ENCODE results near the gene QKI. TPM values are rescaled to one million over a fixed set of nuclear protein-coding genes. Genes with fewer than 3 reads are reported as not detected.
"Not testable (repeated sequence)": the region's sequence is repeated elsewhere in the genome, so short reads cannot be mapped to it uniquely, and the experiment has no call there.

Gene QKI
- total and polyA plus RNA-seq, 10 of the 15 experiments (the other 5 are each of a cell fraction or from before 2014, with no cell fraction given): 4.7 to 72.5 (median 38.9) TPM

DNA sequence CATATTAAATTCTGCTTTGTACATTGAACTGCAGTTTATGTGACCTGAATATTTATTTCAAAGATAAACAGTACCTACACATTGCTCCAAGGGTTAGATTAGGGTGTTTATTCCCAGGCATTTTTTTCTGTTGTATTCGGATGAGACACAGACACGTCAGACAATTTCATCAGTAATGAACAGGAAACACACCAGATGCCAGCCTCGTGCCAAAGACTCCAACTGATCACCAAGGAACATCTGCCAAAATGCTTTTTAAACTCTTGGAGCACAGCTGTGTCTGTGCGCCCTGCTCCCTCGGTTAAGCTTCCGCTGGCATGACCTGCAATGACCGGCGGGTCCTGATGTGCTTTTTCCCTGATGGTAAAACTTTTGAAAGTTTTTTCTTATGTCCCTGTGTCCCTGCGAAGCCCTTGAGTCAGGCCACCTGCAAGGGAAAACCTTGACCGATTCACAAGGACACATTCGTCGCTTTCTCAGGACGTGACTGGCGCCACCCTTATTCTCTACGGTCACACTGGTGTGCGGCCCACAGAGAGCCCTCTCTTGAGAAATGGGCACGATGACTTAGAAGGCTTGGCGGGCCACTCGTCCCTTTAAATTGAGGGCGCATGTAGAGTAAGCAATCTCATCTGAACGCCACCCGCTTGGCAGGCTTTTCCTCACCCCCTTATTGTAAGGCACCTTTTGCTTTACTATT lies 173.9 kb downstream of the QKI start (continued):
- TF ChIP-seq, protein P1, sequence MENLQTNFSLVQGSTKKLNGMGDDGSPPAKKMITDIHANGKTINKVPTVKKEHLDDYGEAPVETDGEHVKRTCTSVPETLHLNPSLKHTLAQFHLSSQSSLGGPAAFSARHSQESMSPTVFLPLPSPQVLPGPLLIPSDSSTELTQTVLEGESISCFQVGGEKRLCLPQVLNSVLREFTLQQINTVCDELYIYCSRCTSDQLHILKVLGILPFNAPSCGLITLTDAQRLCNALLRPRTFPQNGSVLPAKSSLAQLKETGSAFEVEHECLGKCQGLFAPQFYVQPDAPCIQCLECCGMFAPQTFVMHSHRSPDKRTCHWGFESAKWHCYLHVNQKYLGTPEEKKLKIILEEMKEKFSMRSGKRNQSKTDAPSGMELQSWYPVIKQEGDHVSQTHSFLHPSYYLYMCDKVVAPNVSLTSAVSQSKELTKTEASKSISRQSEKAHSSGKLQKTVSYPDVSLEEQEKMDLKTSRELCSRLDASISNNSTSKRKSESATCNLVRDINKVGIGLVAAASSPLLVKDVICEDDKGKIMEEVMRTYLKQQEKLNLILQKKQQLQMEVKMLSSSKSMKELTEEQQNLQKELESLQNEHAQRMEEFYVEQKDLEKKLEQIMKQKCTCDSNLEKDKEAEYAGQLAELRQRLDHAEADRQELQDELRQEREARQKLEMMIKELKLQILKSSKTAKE (IDR thresholded peaks at IDR 0.05; ENCODE audit: low read depth, poor library complexity, severe bottlenecking): no peak
- no peak for TF ChIP-seq HDAC6 (IDR thresholded peaks at IDR 0.05; ENCODE audit: unreplicated experiment)

DNA sequence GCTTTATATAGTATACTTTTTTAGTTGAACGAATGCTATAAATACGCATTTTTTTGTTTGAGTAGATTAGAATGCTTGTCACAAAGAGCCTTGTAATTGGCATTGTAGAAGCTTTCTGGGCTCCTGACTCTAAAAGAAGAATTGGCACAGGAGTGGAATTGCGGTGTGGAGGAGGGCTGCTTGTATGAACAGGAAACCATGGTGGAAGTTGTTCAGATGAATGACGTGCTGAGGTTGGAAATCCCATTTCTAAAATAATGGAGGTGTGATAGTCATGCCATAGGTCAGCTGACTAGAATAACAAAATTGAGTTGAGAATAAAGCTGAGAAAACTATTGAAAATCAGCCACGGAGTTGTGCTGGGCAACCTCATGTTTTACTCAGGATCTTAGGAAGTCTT lies 174.9 kb downstream of the QKI start:
- Histone ChIP-seq H4K20me1 (ENCODE audit: control insufficient read depth, insufficient read depth) (no peaks in the 10 kb centered on the region), H3K27ac (ENCODE audit: control insufficient read depth, insufficient read depth) (no peak overlapping the region), H3K4me2 (ENCODE audit: control insufficient read depth, insufficient read depth) (no peak overlapping the region), H3K79me2 (ENCODE audit: control insufficient read depth, insufficient read depth, low read length) (no peaks in the 10 kb centered on the region), H3K9ac (ENCODE audit: control insufficient read depth, insufficient read depth, low read length) (no peak overlapping the region), H3K36me3 (ENCODE audit: control insufficient read depth in 2 of 2, insufficient read depth in 2 of 2, low read length in 1 of 2) (no peaks in the 10 kb centered on the region), H3K4me3 (no peak overlapping the region), H3K27me3 (replicated peaks in 1 of 2; ENCODE audit: control insufficient read depth in 2 of 2, insufficient read depth in 2 of 2, low read length in 1 of 2) (no peaks in the 10 kb centered on the region), H3K9me3 (replicated peaks; ENCODE audit: control insufficient read depth, insufficient read depth, low read length) (peaks cover 7% of the 10 kb centered on the region), H3K4me1 (ENCODE audit: control insufficient read depth, insufficient read depth, low read length) (no peaks in the 10 kb centered on the region), H2AFZ (ENCODE audit: control insufficient read depth, low read depth, low read length) (no peak overlapping the region)
- SMC1A ChIA-PET (ENCODE audit: uncharacterized antibody, unreplicated experiment): no interaction called here
- TF ChIP-seq RELA (IDR thresholded peaks at IDR 0.05; ENCODE audit: borderline replicate concordance, partially characterized antibody) (no peak), TCF7 (IDR thresholded peaks at IDR 0.05; ENCODE audit: borderline replicate concordance) (no peak), NR2C2 (IDR thresholded peaks at IDR 0.05; ENCODE audit: borderline replicate concordance, control insufficient read depth, insufficient read length, low read depth) (no peak), NRF1 (conservative IDR thresholded peaks at IDR 0.05; ENCODE audit: low read depth, low read length) (no peak), STAT3 (IDR thresholded peaks at IDR 0.05; ENCODE audit: low read depth, low read length) (no peak), ZSCAN29 (IDR thresholded peaks at IDR 0.05) (no peak), CREB1 (IDR thresholded peaks at IDR 0.05; ENCODE audit: low read depth) (no peak), RUNX3 (IDR thresholded peaks at IDR 0.05; ENCODE audit: low read length) (no peak)
- WGBS (ENCODE audit: insufficient coverage, insufficient replicate concordance, low lambda C conversion rate, missing lambda C conversion rate): 58% methylated on average over 5 of the region's 5 CpGs
- POLR2A ChIA-PET: no interaction called here
- intact Hi-C loops (cut with micrococcal nuclease; ENCODE audit: unreplicated experiment): no loop called here
- no TSS peak for BruUV-seq (replicated peaks)
- RAD21 ChIA-PET (ENCODE audit: unreplicated experiment): interaction anchor here (0.6 kb wide), 1 partner anchor 873 kb away, joined by 3 read pairs; no protein-coding TSS in a partner anchor
- ATAC-seq (no peak), FAIRE-seq (no peak), DNase-seq (ENCODE audit: low read depth, low spot score) (no peak)
- in situ Hi-C loops (cut with MboI): no loop called here
- CTCF ChIA-PET: no interaction called here

DNA sequence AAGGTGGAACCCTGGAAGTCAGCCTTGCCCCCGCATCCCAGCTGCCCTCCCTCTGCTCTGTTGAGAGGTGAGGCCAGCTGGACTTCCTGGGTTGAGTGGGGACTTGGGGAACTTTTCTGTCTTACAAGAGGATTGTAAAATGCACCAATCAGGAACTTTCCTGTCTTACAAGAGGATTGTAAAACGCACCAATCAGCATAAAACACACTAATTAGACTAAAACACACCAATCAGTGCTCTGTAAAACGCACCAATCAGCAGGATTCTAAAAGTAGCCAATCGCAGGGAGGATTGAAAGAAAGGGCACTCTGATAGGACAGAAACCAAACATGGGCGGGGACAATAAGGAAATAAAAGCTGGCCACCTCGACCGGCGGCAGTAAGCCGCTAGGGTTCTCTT lies 175.6 kb downstream of the QKI start:
- H3K9me3 ChIP-seq (replicated peaks; ENCODE audit: control insufficient read depth, insufficient read depth, low read length); BruUV-seq (replicated peaks); H3K4me3 ChIP-seq; FAIRE-seq; H3K9ac ChIP-seq (ENCODE audit: control insufficient read depth, insufficient read depth, low read length); intact Hi-C loops (cut with micrococcal nuclease; ENCODE audit: unreplicated experiment); POLR2A ChIA-PET; H3K27me3 ChIP-seq (replicated peaks in 1 of 2; ENCODE audit: control insufficient read depth in 2 of 2, insufficient read depth in 2 of 2, low read length in 1 of 2); in situ Hi-C loops (cut with MboI); H3K27ac ChIP-seq (ENCODE audit: control insufficient read depth, insufficient read depth); H3K4me2 ChIP-seq (ENCODE audit: control insufficient read depth, insufficient read depth); DNase-seq (ENCODE audit: low read depth, low spot score); H3K4me1 ChIP-seq (ENCODE audit: control insufficient read depth, insufficient read depth, low read length); H4K20me1 ChIP-seq (ENCODE audit: control insufficient read depth, insufficient read depth); H2AFZ ChIP-seq (ENCODE audit: control insufficient read depth, low read depth, low read length); H3K36me3 ChIP-seq (ENCODE audit: control insufficient read depth in 2 of 2, insufficient read depth in 2 of 2, low read length in 1 of 2); SMC1A ChIA-PET (ENCODE audit: uncharacterized antibody, unreplicated experiment); H3K79me2 ChIP-seq (ENCODE audit: control insufficient read depth, insufficient read depth, low read length); ATAC-seq; RAD21 ChIA-PET (ENCODE audit: unreplicated experiment): not testable (repeated sequence)
- 65% methylated on average over 9 of the region's 9 CpGs for WGBS (ENCODE audit: insufficient coverage, insufficient replicate concordance, low lambda C conversion rate, missing lambda C conversion rate)
- CTCF ChIA-PET: interaction anchor here (0.6 to 1.0 kb wide), 2 partner anchors 10 to 420 kb away, joined by 3 read pairs; no protein-coding TSS in a partner anchor
